NCI-H345 treated with DMSO at 0.1 percent for 48 hours (cell line): Measurements from ENCODE around the gene RGPD6.
"Not testable (repeated sequence)": the region's sequence is repeated elsewhere in the genome, so short reads cannot be mapped to it uniquely, and the experiment has no call there.

Source experiments
- DNase-seq: peaks from one replicate; lab custom pipeline; 2025; ENCODE audit not compliant: unreplicated experiment; lab: John Stamatoyannopoulos, UW

RGPD6 gene

GRCh38 chr2:110576763-110577416 is at the start of gene RGPD6:
RGPD6 (minus strand) TSS chr2:110577222; CDS start chr2:110577024, 198 bp downstream.
- not testable (repeated sequence) for DNase-seq

- DNase-seq, result not testable (repeated sequence)
Measured at GRCh38 chr2:110619326-110619939, 42.4 kb upstream of the RGPD6 start.

GRCh38 chr2:110613927-110614326 is 36.9 kb upstream of the RGPD6 start:
- not testable (repeated sequence) for DNase-seq

DNA sequence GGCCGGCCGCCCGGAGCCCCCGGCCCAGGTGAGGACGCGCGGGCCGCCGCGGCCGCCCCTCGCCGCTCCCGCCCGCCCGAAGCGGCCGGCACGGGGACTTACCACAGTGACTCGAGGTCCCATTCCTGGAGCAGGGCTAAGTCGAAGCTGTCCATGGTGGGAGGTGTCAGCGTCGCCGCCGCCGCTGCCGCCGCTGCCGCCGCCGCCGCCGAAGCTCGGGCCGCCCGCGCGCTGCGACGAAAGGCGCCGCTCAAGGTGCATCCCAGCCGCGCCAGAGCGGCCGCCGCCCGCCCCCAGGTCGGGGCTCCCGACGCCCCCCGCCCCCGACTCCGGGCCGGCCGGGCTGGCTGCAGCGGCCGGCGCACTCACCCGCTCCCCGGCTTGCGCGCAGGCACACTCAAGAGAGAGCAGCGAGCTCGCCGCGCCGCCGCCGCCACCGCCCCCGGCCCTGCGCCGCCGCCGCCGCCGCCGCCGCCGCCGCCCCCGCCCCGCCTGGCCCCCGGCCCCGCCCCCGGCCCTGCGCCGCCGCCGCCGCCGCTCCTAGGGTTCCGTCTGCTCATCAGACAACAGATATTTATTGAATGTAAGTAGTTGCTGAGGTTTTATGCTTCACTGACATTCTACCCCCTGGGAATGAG is 33.7 kb upstream of the RGPD6 start:
- not testable (repeated sequence) for DNase-seq

DNA sequence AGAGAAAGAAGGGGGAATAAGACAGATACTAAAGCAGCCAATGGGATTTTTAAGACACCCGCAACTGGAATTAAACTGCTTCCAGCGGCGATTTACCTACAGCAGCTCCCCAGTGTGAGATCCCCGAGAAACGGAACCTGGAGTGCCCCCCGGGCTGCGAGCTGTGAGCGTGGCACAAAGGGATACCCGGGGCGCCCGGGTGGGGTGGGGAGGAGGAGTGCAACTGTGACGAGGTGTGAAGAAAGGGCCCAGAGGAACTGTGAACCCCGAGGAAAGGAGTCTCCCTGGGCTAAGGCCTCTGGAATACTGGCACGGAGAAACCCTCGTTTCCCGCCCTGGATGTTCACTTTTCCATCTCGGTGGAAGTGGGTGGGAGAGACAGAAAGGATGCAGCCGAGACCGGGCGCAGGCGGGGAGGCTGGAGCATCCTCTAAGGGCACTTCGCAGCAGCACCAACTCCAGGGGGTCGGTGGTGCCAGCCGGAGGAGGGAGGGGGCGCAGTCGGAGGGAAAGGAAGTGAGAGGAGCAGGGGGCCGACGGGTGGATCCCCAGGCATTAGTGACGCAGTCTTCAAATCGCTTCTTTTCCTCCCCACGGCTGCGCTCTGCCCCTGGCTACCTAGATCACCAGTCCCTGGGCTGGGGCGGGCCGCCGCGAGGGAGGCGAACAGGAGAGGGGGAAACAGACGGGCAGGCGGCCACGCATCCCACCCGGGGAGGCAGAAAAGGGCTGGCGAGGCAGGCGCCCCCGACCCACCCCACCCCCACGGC is 33.0 kb upstream of the RGPD6 start:
- DNase-seq, result not testable (repeated sequence)

DNA sequence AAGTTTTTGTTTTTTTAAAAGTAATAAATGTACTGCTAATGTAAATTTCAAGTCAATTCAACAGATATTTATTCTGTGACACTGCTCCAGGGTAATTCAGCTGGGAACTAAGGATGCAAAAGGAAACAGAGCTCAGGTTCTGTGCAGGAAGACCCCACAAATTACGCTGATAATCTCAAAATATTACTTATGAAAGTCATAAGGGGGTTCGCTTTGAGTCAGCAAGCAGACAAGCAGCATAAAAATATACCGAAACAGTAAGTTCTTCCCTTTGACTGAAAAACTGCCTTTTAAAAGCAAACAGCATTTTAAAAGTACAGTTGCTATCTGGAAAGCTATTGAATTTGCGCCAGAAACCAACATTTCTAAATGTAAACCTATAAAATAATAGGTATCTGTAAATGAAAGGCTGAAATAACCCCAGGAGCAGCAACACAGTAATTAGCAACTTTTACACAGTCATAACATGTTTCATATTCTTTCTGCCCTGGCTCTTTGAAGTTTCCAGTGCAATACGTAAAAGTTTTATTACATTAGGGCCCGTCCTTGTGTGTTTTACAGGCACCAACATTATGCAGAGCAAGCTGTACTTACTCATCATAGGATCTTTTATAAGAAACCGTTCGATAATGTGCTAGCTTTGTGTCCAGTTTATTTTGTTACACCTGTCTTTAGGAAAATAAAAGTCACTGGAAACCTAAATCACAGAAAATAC is 31.9 kb upstream of the RGPD6 start:
- DNase-seq, result not testable (repeated sequence)

DNA sequence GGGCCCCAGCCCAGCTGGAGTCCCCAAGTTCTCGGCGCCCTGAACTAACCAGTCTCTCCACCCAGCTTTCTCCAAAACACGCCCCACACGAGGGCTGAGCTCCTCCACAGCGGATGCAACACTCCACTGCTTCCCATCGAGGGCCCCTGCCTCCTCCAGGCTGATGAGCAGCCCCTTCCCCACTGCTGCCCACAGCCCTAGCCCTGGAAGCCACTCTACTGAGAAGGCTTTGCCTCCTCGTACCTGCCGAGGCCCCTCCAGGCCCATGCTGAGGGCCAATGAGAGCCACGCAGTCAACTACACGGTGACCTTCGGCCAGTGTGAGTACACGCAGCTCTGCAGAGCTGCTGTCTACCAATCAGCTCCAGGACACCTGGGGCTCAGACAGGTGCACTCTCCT is 28.0 kb upstream of the RGPD6 start:
- not testable (repeated sequence) for DNase-seq

GRCh38 chr2:110603917-110604591 is 27.0 kb upstream of the RGPD6 start:
- not testable (repeated sequence) for DNase-seq

- not testable (repeated sequence) for DNase-seq
Measured at GRCh38 chr2:110602139-110602538, 25.1 kb upstream of the RGPD6 start.

DNA sequence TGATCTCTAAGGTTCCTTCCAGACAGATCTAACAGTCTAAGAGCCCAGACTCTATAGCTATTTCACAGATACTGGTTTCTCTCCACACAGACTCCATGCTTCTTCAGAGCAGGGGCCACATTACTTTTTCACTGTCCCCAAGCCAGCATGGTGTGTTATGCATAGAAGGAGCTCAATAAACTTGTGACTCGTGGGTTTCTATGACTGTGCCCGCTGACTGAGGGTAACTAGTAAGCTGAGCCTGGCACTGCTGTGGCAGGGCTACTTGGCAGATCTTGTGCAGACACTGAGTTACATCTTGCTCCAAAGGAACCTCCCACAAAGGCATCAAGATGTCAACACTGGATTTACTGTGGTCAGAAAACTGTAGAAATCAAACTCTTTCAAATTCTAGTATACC is 15.0 kb upstream of the RGPD6 start:
- DNase-seq, result not testable (repeated sequence)

DNA sequence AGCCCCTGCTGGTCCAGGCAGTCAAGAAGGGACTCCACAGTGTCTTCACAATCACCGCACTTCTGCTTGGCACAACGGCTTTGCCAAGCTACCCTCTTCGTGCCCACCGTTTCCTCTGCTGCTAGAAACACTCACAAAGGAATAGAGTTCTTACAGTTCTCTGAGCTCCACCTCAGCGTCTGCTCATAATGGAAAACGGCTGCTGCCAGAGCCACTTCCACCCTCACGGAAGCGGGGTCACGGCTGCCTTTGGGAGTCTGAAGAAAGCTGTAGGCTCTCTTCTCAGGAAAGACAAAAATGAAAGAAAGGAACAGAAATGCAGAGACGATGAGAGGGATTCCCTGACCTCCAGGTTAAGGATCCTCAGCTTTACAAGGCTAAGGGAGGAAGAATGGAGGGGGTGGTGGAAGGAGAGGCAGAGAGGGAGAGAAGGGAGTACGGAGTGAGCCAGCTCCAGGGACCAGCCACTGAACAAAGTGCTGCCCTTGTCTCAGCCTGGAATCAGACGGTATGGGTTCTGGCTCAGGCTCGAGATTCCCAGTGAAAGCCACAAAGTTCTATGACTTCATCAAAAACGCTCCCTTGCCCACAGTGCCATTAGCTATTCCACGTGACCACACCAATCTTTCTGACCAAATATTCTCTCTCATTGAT is 12.8 kb upstream of the RGPD6 start:
- DNase-seq, result not testable (repeated sequence)

DNA sequence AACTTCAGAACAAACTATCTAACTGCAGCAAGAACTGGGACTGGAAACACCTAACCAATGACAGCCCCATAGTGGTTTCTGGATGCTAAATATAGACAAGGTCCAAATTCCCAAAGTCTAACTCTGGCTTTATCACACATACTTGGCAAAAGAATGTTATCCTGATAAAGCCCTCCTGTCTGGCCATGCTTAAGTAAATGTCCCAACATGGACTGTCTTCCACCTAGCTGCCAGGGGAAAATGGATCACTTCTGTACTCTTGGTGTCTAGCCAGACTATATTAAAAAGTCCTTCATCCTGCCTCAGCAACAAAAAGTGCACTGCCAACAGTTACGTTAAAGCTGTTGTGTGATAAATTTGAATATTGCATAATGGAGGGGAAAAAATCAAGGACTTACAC is 11.5 kb upstream of the RGPD6 start:
- not testable (repeated sequence) for DNase-seq

GRCh38 chr2:110579216-110579965 is 2.4 kb upstream of the RGPD6 start:
- DNase-seq, result not testable (repeated sequence)

- not testable (repeated sequence) for DNase-seq
Measured at GRCh38 chr2:110578429-110578828, 1.4 kb upstream of the RGPD6 start.

GRCh38 chr2:110499755-110500377 is 77.2 kb downstream of the RGPD6 start:
- DNase-seq, result not testable (repeated sequence)

- DNase-seq, result not testable (repeated sequence)
Measured at GRCh38 chr2:110496027-110496426, 81.0 kb downstream of the RGPD6 start.

DNA sequence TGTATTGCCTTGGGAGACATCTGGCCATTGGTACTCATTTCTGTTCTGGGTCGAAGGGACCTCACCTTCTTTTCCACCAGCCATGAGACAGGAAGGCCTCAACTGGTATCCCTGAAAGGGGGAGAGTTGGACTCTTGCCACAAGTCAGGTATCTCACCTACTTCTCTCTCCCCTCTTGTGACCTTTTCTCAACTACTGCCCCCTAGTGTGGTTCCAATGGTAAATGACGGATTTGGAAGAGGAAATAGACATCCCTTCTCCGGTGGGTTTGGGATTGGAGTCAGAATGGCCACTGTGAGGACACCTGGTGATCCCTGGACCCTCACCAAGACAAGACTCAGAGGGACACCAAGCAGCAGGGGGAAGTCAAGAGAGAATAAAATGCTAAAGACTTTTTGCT is 82.5 kb downstream of the RGPD6 start:
- DNase-seq, result not testable (repeated sequence)

- not testable (repeated sequence) for DNase-seq
Measured at GRCh38 chr2:110488991-110489390, 88.0 kb downstream of the RGPD6 start.
